Measurements from ENCODE around the gene OSBPL1A. TPM values are rescaled to one million over a fixed set of nuclear protein-coding genes. Genes with fewer than 3 reads are reported as not detected.
"Not testable (repeated sequence)": the region's sequence is repeated elsewhere in the genome, so short reads cannot be mapped to it uniquely, and the experiment has no call there.

Gene OSBPL1A
- total RNA-seq, 2 experiments from 2014 or later = 2.9 to 3.4 TPM

GRCh38 chr18:24372279-24372872, 25.2 kb downstream of the OSBPL1A start:
- ChIA-PET POLR2A (no interaction called here), CTCF (interaction anchor here (1.8 to 4.5 kb wide), 2 partner anchors 12 to 40 kb away, joined by 4 to 32 read pairs; no protein-coding TSS in a partner anchor)
- peaks cover 28% of the 10 kb centered on the region for H3K4me1 Mint-ChIP-seq
- H3K9me3 Mint-ChIP-seq (ENCODE audit: low read depth) = peaks cover 2% of the 10 kb centered on the region
- no peak overlapping the region for H3K27ac Mint-ChIP-seq
- intact Hi-C loops (cut with DNase I, micrococcal nuclease) = no loop called here
- H3K4me3 Mint-ChIP-seq = no peak overlapping the region
- peaks cover 3% of the 10 kb centered on the region for H3K27me3 Mint-ChIP-seq
- DNase-seq (no peak), ATAC-seq (no peak)
- peaks cover 20% of the 10 kb centered on the region for H3K36me3 Mint-ChIP-seq (ENCODE audit: low read depth)

- intact Hi-C loops (cut with DNase I, micrococcal nuclease) = no loop called here
- ChIA-PET POLR2A (interaction anchor here (1.0 kb wide), 1 partner anchor 28 kb away, joined by 4 read pairs; the partner anchor contains the start of gene OSBPL1A), CTCF (interaction anchor here (1.0 to 4.5 kb wide), 7 partner anchors 9 to 119 kb away, joined by 3 to 32 read pairs (median 10); partner anchors contain the start of gene OSBPL1A)
- no peak for ATAC-seq
- peaks cover 3% of the 10 kb centered on the region for H3K27me3 Mint-ChIP-seq
- peaks cover 13% of the 10 kb centered on the region for H3K36me3 Mint-ChIP-seq (ENCODE audit: low read depth)
- no peak for DNase-seq
- H3K27ac Mint-ChIP-seq = peak overlapping the region; percentile 73
- no peak overlapping the region for H3K4me3 Mint-ChIP-seq
- H3K9me3 Mint-ChIP-seq (ENCODE audit: low read depth) = peaks cover 2% of the 10 kb centered on the region
- peaks cover 28% of the 10 kb centered on the region for H3K4me1 Mint-ChIP-seq
Measured at GRCh38 chr18:24370120-24370519, 27.5 kb downstream of the OSBPL1A start.

- peaks cover 2% of the 10 kb centered on the region for H3K9me3 Mint-ChIP-seq (ENCODE audit: low read depth)
- peak overlapping the region; percentile 77 for H3K27ac Mint-ChIP-seq
- DNase-seq = peak; percentile 60
- CTCF ChIA-PET = interaction anchor here (1.0 to 4.5 kb wide), 11 partner anchors 9 to 120 kb away, joined by 3 to 32 read pairs (median 6); partner anchors contain the start of genes HRH4 and OSBPL1A
- ATAC-seq = peak; percentile 24
- H3K36me3 Mint-ChIP-seq (ENCODE audit: low read depth) = peaks cover 11% of the 10 kb centered on the region
- no peak overlapping the region for H3K4me3 Mint-ChIP-seq
- H3K4me1 Mint-ChIP-seq = peaks cover 28% of the 10 kb centered on the region
- POLR2A ChIA-PET = interaction anchor here (0.8 to 1.6 kb wide), 5 partner anchors 26 to 45 kb away, joined by 3 to 9 read pairs (median 4); partner anchors contain the start of gene OSBPL1A
- H3K27me3 Mint-ChIP-seq = peaks cover 3% of the 10 kb centered on the region
- intact Hi-C loops (cut with DNase I, micrococcal nuclease) = loop anchor here (2.0 to 10.0 kb wide), 6 partner anchors 27 to 1723 kb away; partner anchors contain the start of genes IMPACT (in 2 of the 2), TTC39C (in 2 of the 2), OSBPL1A (in 1 of the 2) and SS18 (in 1 of the 2)
Measured at GRCh38 chr18:24369426-24369825, 28.2 kb downstream of the OSBPL1A start.

- H3K9me3 Mint-ChIP-seq (ENCODE audit: low read depth) = peaks cover 2% of the 10 kb centered on the region
- ATAC-seq = peak; percentile 88
- POLR2A ChIA-PET = interaction anchor here (0.8 to 1.6 kb wide), 4 partner anchors 26 to 46 kb away, joined by 3 to 9 read pairs (median 5); partner anchors contain the start of gene OSBPL1A
- peaks cover 13% of the 10 kb centered on the region for H3K36me3 Mint-ChIP-seq (ENCODE audit: low read depth)
- peaks cover 28% of the 10 kb centered on the region for H3K4me1 Mint-ChIP-seq
- H3K27me3 Mint-ChIP-seq = peaks cover 3% of the 10 kb centered on the region
- peak overlapping the region; percentile 77 for H3K27ac Mint-ChIP-seq
- CTCF ChIA-PET = interaction anchor here (0.6 to 4.5 kb wide), 12 partner anchors 8 to 529 kb away, joined by 3 to 32 read pairs (median 6); partner anchors contain the start of gene HRH4
- peak; percentile 77 for DNase-seq
- H3K4me3 Mint-ChIP-seq = peak overlapping the region; percentile 22
- intact Hi-C loops (cut with DNase I, micrococcal nuclease) = loop anchor here (1.0 to 10.0 kb wide), 8 partner anchors 28 to 1724 kb away; partner anchors contain the start of genes IMPACT (in 2 of the 2), OSBPL1A (in 2 of the 2), TTC39C (in 2 of the 2) and SS18 (in 1 of the 2)
Measured at GRCh38 chr18:24368749-24369148, 28.9 kb downstream of the OSBPL1A start.

- Mint-ChIP-seq H3K9me3 (ENCODE audit: low read depth) (peaks cover 2% of the 10 kb centered on the region), H3K4me3 (no peak overlapping the region), H3K36me3 (ENCODE audit: low read depth) (peaks cover 8% of the 10 kb centered on the region), H3K27ac (no peak overlapping the region), H3K4me1 (peaks cover 28% of the 10 kb centered on the region), H3K27me3 (no peaks in the 10 kb centered on the region)
- CTCF ChIA-PET = interaction anchor here (1.1 to 3.8 kb wide), 3 partner anchors 62 to 123 kb away, joined by 4 to 14 read pairs (median 10); no protein-coding TSS in a partner anchor
- no peak for ATAC-seq
- no peak for DNase-seq
- intact Hi-C loops (cut with DNase I, micrococcal nuclease) = loop anchor here in 1 of 2 experiments (5.0 to 10.0 kb wide), 2 partner anchors 352 to 1726 kb away; partner anchors contain the start of genes SS18 and TTC39C
- POLR2A ChIA-PET = no interaction called here
Measured at GRCh38 chr18:24366328-24366727, 31.3 kb downstream of the OSBPL1A start.

GRCh38 chr18:24364177-24364576, 33.4 kb downstream of the OSBPL1A start:
- no peak for DNase-seq
- ChIA-PET POLR2A (no interaction called here), CTCF (interaction anchor here (1.2 to 9.2 kb wide), 2 partner anchors 61 to 124 kb away, joined by 5 to 209 read pairs; no protein-coding TSS in a partner anchor)

GRCh38 chr18:24362757-24363156, 34.9 kb downstream of the OSBPL1A start:
- ChIA-PET POLR2A (interaction anchor here (0.6 kb wide), 1 partner anchor 120 kb away, joined by 3 read pairs; no protein-coding TSS in a partner anchor), CTCF (interaction anchor here (0.6 to 9.2 kb wide), 5 partner anchors 35 to 132 kb away, joined by 3 to 209 read pairs (median 4); partner anchors contain the start of genes HRH4 and OSBPL1A)
- Mint-ChIP-seq H3K4me1 (peaks cover 3% of the 10 kb centered on the region), H3K9me3 (ENCODE audit: low read depth) (no peaks in the 10 kb centered on the region), H3K4me3 (no peak overlapping the region), H3K27me3 (no peaks in the 10 kb centered on the region), H3K36me3 (ENCODE audit: low read depth) (peaks cover 3% of the 10 kb centered on the region), H3K27ac (no peak overlapping the region)
- ATAC-seq (no peak), DNase-seq (no peak)
- intact Hi-C loops (cut with DNase I, micrococcal nuclease) = loop anchor here in 1 of 2 experiments (5.0 to 10.0 kb wide), 2 partner anchors 185 to 348 kb away; partner anchors contain the start of gene TTC39C

More at GRCh38 chr18:24364177-24364576, 33.4 kb downstream of the OSBPL1A start:
- intact Hi-C loops (cut with DNase I, micrococcal nuclease) = loop anchor here in 1 of 2 experiments (5.0 to 10.0 kb wide), 2 partner anchors 187 to 349 kb away; partner anchors contain the start of gene TTC39C
- Mint-ChIP-seq H3K4me3 (no peak overlapping the region), H3K27ac (no peak overlapping the region), H3K9me3 (ENCODE audit: low read depth) (peaks cover 2% of the 10 kb centered on the region), H3K27me3 (no peaks in the 10 kb centered on the region), H3K36me3 (ENCODE audit: low read depth) (peaks cover 3% of the 10 kb centered on the region), H3K4me1 (peaks cover 15% of the 10 kb centered on the region)
- ATAC-seq = no peak

- ATAC-seq (peak; percentile 81), DNase-seq (peak; percentile 32)
- CTCF ChIA-PET = interaction anchor here (0.6 to 9.2 kb wide), 32 partner anchors 9 to 1009 kb away, joined by 3 to 209 read pairs (median 4); partner anchors contain the start of gene HRH4
- not testable (repeated sequence) for H3K4me3 Mint-ChIP-seq; H3K9me3 Mint-ChIP-seq (ENCODE audit: low read depth); H3K4me1 Mint-ChIP-seq; H3K27ac Mint-ChIP-seq; H3K27me3 Mint-ChIP-seq; H3K36me3 Mint-ChIP-seq (ENCODE audit: low read depth)
- POLR2A ChIA-PET = interaction anchor here (0.6 kb wide), 1 partner anchor 129 kb away, joined by 3 read pairs; no protein-coding TSS in a partner anchor
- intact Hi-C loops (cut with DNase I, micrococcal nuclease) = loop anchor here (1.0 to 10.0 kb wide), 6 partner anchors 37 to 366 kb away; partner anchors contain the start of genes IMPACT (in 1 of the 2), OSBPL1A (in 1 of the 2) and TTC39C (in 1 of the 2)
Measured at GRCh38 chr18:24359787-24360530, 37.7 kb downstream of the OSBPL1A start.

GRCh38 chr18:24354278-24354677, 43.3 kb downstream of the OSBPL1A start:
- no peak overlapping the region for H3K27ac Mint-ChIP-seq
- ATAC-seq (no peak), DNase-seq (no peak)
- CTCF ChIA-PET = interaction anchor here (0.9 to 1.8 kb wide), 2 partner anchors 133 to 135 kb away, joined by 3 to 4 read pairs; no protein-coding TSS in a partner anchor
- POLR2A ChIA-PET = no interaction called here
- H3K36me3 Mint-ChIP-seq (ENCODE audit: low read depth) = no peaks in the 10 kb centered on the region
- no peaks in the 10 kb centered on the region for H3K4me1 Mint-ChIP-seq
- H3K27me3 Mint-ChIP-seq = no peaks in the 10 kb centered on the region
- H3K9me3 Mint-ChIP-seq (ENCODE audit: low read depth) = no peaks in the 10 kb centered on the region
- intact Hi-C loops (cut with DNase I, micrococcal nuclease) = no loop called here
- H3K4me3 Mint-ChIP-seq = no peak overlapping the region

- Mint-ChIP-seq H3K4me3 (no peak overlapping the region), H3K9me3 (ENCODE audit: low read depth) (no peaks in the 10 kb centered on the region), H3K27ac (no peak overlapping the region), H3K36me3 (ENCODE audit: low read depth) (no peaks in the 10 kb centered on the region), H3K4me1 (no peaks in the 10 kb centered on the region), H3K27me3 (no peaks in the 10 kb centered on the region)
- CTCF ChIA-PET = interaction anchor here (0.6 kb wide), 1 partner anchor 17 kb away, joined by 3 read pairs; no protein-coding TSS in a partner anchor
- no peak for ATAC-seq
- no peak for DNase-seq
- intact Hi-C loops (cut with DNase I, micrococcal nuclease) = no loop called here
- POLR2A ChIA-PET = no interaction called here
Measured at GRCh38 chr18:24346254-24346653, 51.4 kb downstream of the OSBPL1A start.
